GM12878 (cell line): Measurements from ENCODE around the gene TMEM176B. TPM values are rescaled to one million over a fixed set of nuclear protein-coding genes. Genes with fewer than 3 reads are reported as not detected.

ENCODE experiments used
- ATAC-seq: fragments of 200-7000 bp; cut with Tn5 transposase; 3 replicates; pipeline ENCODE4 v1.9.1; 2020; ENCODE audit warnings: mild to moderate bottlenecking, moderate library complexity
- BruUV-seq: library from RNA; stranded (reverse); fragments of 400-500 nt; replicated peaks from 2 replicates; lab custom pipeline; 2021; lab: Mats Ljungman, UMichigan
- CTCF ChIA-PET: fragments of 300-600 bp; sonication (Branson Sonifier 250); formaldehyde crosslinking; extraction: SDS; loops from one replicate; lab custom pipeline; 2021; ENCODE audit warnings: inconsistent platforms; lab: Yijun Ruan, JAX
- POLR2A ChIA-PET: fragments of 350-600 bp; formaldehyde crosslinking; extraction: SDS; loops from one replicate; lab custom pipeline; 2021; ENCODE audit warnings: inconsistent platforms; lab: Charles Lee
- RAD21 ChIA-PET: fragments of 300-600 bp; sonication (Branson Sonifier 250); formaldehyde crosslinking; loops from one replicate; lab custom pipeline; 2023; ENCODE audit warnings: antibody characterized with exemption; ENCODE audit not compliant: unreplicated experiment; lab: Charles Lee
- SMC1A ChIA-PET: fragments of 300-600 bp; sonication (Branson Sonifier 250); formaldehyde crosslinking; loops from one replicate; lab custom pipeline; 2023; ENCODE audit not compliant: unreplicated experiment, uncharacterized antibody; lab: Charles Lee
- DNase-seq: peaks from one replicate; pipeline ENCODE4 v3.0.0-alpha.2; 2011; ENCODE audit warnings: low read depth, low spot score
- FAIRE-seq: peaks from 3 replicates; lab custom pipeline; 2011; peaks lifted over from hg19 to GRCh38; lab: Jason Lieb, UNC
- H2AFZ ChIP-seq: 2 replicates; pipeline ENCODE4 v1.6.0; 2011; ENCODE audit warnings: low read depth, low read length, control low read depth; ENCODE audit not compliant: control insufficient read depth
- H3K27ac ChIP-seq: 2 replicates; pipeline ENCODE4 v1.5.1; 2011; ENCODE audit warnings: control low read depth; ENCODE audit not compliant: control insufficient read depth, insufficient read depth
- H3K27me3 ChIP-seq, 2 experiments: replicated peaks in 1 of 2; 2 replicates each; pipeline versions ENCODE4 v1.6.0 to v1.6.1; 2011; ENCODE audit warnings: low read length in 1 of 2; ENCODE audit not compliant: control insufficient read depth in 2 of 2, insufficient read depth in 2 of 2
- H3K36me3 ChIP-seq, 2 experiments: 2 replicates each; pipeline ENCODE4 v1.5.1; 2011; ENCODE audit warnings: low read length in 1 of 2; ENCODE audit not compliant: control insufficient read depth in 2 of 2, insufficient read depth in 2 of 2
- H3K4me1 ChIP-seq: 2 replicates; pipeline ENCODE4 v1.6.1; 2011; ENCODE audit warnings: mild to moderate bottlenecking, low read length, moderate library complexity, mixed read lengths; ENCODE audit not compliant: control insufficient read depth, insufficient read depth
- H3K4me2 ChIP-seq: 2 replicates; pipeline ENCODE4 v1.6.0; 2011; ENCODE audit warnings: control low read depth; ENCODE audit not compliant: control insufficient read depth, insufficient read depth
- H3K4me3 ChIP-seq: fragments of 200-600 bp; sonication (generic); 2 replicates; pipeline ENCODE4 v1.5.1; 2016
- H3K79me2 ChIP-seq: 2 replicates; pipeline ENCODE4 v1.6.0; 2011; ENCODE audit warnings: low read length; ENCODE audit not compliant: control insufficient read depth, insufficient read depth
- H3K9ac ChIP-seq: 2 replicates; pipeline ENCODE4 v1.8.0; 2011; ENCODE audit warnings: low read length, control low read depth, mixed read lengths; ENCODE audit not compliant: control insufficient read depth, insufficient read depth
- H3K9me3 ChIP-seq: replicated peaks from 3 replicates; pipeline ENCODE4 v1.5.1; 2011; ENCODE audit warnings: mild to moderate bottlenecking, low read length; ENCODE audit not compliant: control insufficient read depth, insufficient read depth
- H4K20me1 ChIP-seq: 2 replicates; pipeline ENCODE4 v1.6.0; 2011; ENCODE audit not compliant: control insufficient read depth, insufficient read depth
- BCL11A ChIP-seq: IDR thresholded peaks from 2 replicates; pipeline ENCODE4 v1.6.1; 2011; ENCODE audit warnings: low read depth, low read length
- BMI1 ChIP-seq: fragments of 450-650 bp; IDR thresholded peaks from 2 replicates; pipeline ENCODE4 v1.6.1; 2016; ENCODE audit warnings: mild to moderate bottlenecking, moderate library complexity, borderline replicate concordance
- CHD2 ChIP-seq: IDR thresholded peaks from 2 replicates; pipeline ENCODE4 v1.6.1; 2011; ENCODE audit warnings: low read depth, low read length, improper control_type of control experiment, borderline replicate concordance
- CHD4 ChIP-seq: fragments of 200-600 bp; sonication (generic); IDR thresholded peaks from 2 replicates; pipeline ENCODE4 v1.6.1; 2016; ENCODE audit warnings: mild to moderate bottlenecking
- CREB1 ChIP-seq: IDR thresholded peaks from 2 replicates; pipeline ENCODE4 v1.6.1; 2012; ENCODE audit warnings: low read depth, mild to moderate bottlenecking, inconsistent platforms
- MTA3 ChIP-seq: IDR thresholded peaks from 2 replicates; pipeline ENCODE4 v1.6.1; 2012; ENCODE audit warnings: low read length, inconsistent platforms, borderline replicate concordance
- NFIC ChIP-seq: IDR thresholded peaks from 2 replicates; pipeline ENCODE4 v1.6.1; 2012; ENCODE audit warnings: low read depth, mild to moderate bottlenecking, inconsistent platforms, low read length, moderate library complexity
- RB1 ChIP-seq: fragments of 450-650 bp; formaldehyde crosslinking; IDR thresholded peaks from 2 replicates; pipeline ENCODE4 v1.6.1; 2017; ENCODE audit warnings: mild to moderate bottlenecking, borderline replicate concordance
- RCOR1 ChIP-seq: conservative IDR thresholded peaks from 2 replicates; pipeline ENCODE4 v1.6.1; 2012; ENCODE audit warnings: low read depth, low read length, improper control_type of control experiment
- SIX5 ChIP-seq: IDR thresholded peaks from 2 replicates; pipeline ENCODE4 v1.6.1; 2011; ENCODE audit warnings: mild to moderate bottlenecking, low read depth, low read length, moderate library complexity; ENCODE audit not compliant: severe bottlenecking
- SP1 ChIP-seq: IDR thresholded peaks from one replicate; pipeline ENCODE4 v1.6.1; 2011; ENCODE audit warnings: low read depth, low read length
- STAT1 ChIP-seq: fragments of 450-650 bp; conservative IDR thresholded peaks from 2 replicates; pipeline ENCODE4 v1.6.1; 2014; ENCODE audit warnings: antibody characterized with exemption, mild to moderate bottlenecking
- SUZ12 ChIP-seq: fragments of 200-600 bp; sonication (generic); IDR thresholded peaks from one replicate; pipeline ENCODE4 v1.6.1; 2018; ENCODE audit warnings: antibody characterized with exemption, mild to moderate bottlenecking; ENCODE audit not compliant: unreplicated experiment
- ZNF24 ChIP-seq: fragments of 450-650 bp; IDR thresholded peaks from 2 replicates; pipeline ENCODE4 v1.6.1; 2017; ENCODE audit warnings: antibody characterized with exemption, mild to moderate bottlenecking
- ZSCAN29 ChIP-seq: fragments of 450-650 bp; IDR thresholded peaks from 2 replicates; pipeline ENCODE4 v1.6.1; 2017; ENCODE audit warnings: mild to moderate bottlenecking, moderate library complexity
- WGBS: methylation state at CpG from one replicate; pipeline ENCODE4 v1.1.6; 2016; ENCODE audit warnings: low lambda C conversion rate; ENCODE audit not compliant: insufficient replicate concordance, insufficient coverage; ENCODE audit errors: missing lambda C conversion rate; 5-methylcytosine and 5-hydroxymethylcytosine counted together
- in situ Hi-C: fragments of 300-500 bp; cut with MboI; formaldehyde crosslinking; loops from 9 replicates; pipeline ENCODE4 v1.14.3; 2018; ENCODE audit warnings: mixed read lengths
- intact Hi-C: fragments of 100-400 bp; cut with micrococcal nuclease; formaldehyde crosslinking; loops from one replicate; pipeline ENCODE4 v1.14.2; 2022; ENCODE audit not compliant: unreplicated experiment
- polyA plus RNA-seq, 11 experiments: library from polyadenylated mRNA; depleted of rRNA in 4 of 11; unstranded in 6 of 11; stranded (reverse) in 5 of 11; fragments of >200 nt; fragmentation: Nextera tagmentation in 4 of 11; fragmentation: Illumina TruSeq in 1 of 11; extraction: Ambion mirVana in 4 of 11; extraction: Trizol in 1 of 11; gene quantifications; 1 replicate in 1 of 11; 2 replicates in 10 of 11; pipeline versions ENCODE4 v1.2.1 to v1.2.3, GENCODE V29; 2011 to 2016; ENCODE audit warnings: inconsistent platforms in 2 of 11, missing spikeins in 2 of 11, low read depth in 1 of 11
- total RNA-seq, 4 experiments: library from RNA; depleted of rRNA in 3 of 4; stranded (reverse); fragments of >200 nt in 3 of 4; fragmentation: Illumina TruSeq in 1 of 4; extraction: Trizol in 1 of 4; gene quantifications; 2 replicates each; pipeline versions ENCODE4 v1.2.1 to v1.2.3, GENCODE V29; 2013 to 2021
- TF ChIP-seq, protein P1 (sequence below): fragments of 450-650 bp; IDR thresholded peaks from 2 replicates; pipeline ENCODE4 v1.6.1; 2017; ENCODE audit warnings: mild to moderate bottlenecking, moderate library complexity
- TF ChIP-seq, protein P2 (sequence below): fragments of 450-650 bp; IDR thresholded peaks from 2 replicates; pipeline ENCODE4 v1.6.1; 2016; ENCODE audit warnings: mild to moderate bottlenecking
- TF ChIP-seq, protein P3 (sequence below): fragments of 150-350 bp; IDR thresholded peaks from 2 replicates; pipeline ENCODE4 v1.6.1; 2016; ENCODE audit warnings: low read depth, low read length

Gene TMEM176B
- total and polyA plus RNA-seq, 10 of the 15 experiments (the other 5 are each of a cell fraction or from before 2014, with no cell fraction given) = 0.05 to 0.40 (median 0.20) TPM; not detected in 4

DNA sequence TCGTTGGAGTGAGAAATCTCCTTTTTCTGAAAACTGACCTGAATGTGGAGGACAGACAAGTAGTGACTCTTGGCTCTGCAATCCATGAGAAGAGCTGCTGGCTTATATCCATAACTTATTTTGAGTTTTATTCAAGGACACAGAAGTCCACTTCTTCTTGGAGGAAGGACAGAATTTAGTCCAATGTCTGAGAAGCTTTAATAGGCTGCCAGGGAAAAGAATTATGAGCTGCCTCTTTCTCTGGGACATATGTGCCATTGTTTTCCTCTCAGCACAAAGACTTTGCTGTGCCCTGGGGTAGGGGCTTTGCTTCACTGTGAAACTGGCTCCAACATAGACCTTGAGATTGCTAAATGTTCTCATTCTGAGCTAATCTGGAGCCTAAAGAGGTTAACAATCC, 31.7 kb upstream of the TMEM176B start (continued):
- TF ChIP-seq, protein P1, sequence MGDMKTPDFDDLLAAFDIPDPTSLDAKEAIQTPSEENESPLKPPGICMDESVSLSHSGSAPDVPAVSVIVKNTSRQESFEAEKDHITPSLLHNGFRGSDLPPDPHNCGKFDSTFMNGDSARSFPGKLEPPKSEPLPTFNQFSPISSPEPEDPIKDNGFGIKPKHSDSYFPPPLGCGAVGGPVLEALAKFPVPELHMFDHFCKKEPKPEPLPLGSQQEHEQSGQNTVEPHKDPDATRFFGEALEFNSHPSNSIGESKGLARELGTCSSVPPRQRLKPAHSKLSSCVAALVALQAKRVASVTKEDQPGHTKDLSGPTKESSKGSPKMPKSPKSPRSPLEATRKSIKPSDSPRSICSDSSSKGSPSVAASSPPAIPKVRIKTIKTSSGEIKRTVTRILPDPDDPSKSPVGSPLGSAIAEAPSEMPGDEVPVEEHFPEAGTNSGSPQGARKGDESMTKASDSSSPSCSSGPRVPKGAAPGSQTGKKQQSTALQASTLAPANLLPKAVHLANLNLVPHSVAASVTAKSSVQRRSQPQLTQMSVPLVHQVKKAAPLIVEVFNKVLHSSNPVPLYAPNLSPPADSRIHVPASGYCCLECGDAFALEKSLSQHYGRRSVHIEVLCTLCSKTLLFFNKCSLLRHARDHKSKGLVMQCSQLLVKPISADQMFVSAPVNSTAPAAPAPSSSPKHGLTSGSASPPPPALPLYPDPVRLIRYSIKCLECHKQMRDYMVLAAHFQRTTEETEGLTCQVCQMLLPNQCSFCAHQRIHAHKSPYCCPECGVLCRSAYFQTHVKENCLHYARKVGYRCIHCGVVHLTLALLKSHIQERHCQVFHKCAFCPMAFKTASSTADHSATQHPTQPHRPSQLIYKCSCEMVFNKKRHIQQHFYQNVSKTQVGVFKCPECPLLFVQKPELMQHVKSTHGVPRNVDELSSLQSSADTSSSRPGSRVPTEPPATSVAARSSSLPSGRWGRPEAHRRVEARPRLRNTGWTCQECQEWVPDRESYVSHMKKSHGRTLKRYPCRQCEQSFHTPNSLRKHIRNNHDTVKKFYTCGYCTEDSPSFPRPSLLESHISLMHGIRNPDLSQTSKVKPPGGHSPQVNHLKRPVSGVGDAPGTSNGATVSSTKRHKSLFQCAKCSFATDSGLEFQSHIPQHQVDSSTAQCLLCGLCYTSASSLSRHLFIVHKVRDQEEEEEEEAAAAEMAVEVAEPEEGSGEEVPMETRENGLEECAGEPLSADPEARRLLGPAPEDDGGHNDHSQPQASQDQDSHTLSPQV = no peak
- TF ChIP-seq, protein P2, sequence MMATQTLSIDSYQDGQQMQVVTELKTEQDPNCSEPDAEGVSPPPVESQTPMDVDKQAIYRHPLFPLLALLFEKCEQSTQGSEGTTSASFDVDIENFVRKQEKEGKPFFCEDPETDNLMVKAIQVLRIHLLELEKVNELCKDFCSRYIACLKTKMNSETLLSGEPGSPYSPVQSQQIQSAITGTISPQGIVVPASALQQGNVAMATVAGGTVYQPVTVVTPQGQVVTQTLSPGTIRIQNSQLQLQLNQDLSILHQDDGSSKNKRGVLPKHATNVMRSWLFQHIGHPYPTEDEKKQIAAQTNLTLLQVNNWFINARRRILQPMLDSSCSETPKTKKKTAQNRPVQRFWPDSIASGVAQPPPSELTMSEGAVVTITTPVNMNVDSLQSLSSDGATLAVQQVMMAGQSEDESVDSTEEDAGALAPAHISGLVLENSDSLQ = no peak
- no peak for TF ChIP-seq SIX5

DNA sequence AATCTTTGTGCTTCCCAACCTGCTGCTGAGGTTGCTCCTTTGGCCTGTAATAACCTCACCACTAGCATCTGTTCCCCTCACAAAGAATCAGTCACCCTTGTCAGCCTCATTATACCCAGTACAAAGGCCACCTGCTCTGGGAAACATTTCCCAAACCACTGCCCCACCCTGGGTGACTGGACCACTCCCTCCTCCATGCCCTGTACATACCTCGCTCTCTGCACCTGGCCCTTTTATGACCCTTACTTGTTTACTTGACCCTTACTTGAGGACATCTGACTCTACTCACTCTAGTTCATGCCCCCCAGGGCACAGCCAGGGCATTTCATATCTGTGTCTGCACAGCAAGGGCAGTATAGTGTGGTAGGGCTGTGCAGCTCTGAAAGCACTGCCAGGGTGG, 30.8 kb upstream of the TMEM176B start:
- ChIA-PET POLR2A (no interaction called here), RAD21 (no interaction called here), CTCF (no interaction called here), SMC1A (no interaction called here)
- no peak overlapping the region for H3K4me2 ChIP-seq
- H3K27ac ChIP-seq = no peak overlapping the region
- 43% methylated on average over 1 of the region's 1 CpG for WGBS
- FAIRE-seq (no peak), DNase-seq (no peak), ATAC-seq (no peak)
- H3K36me3 ChIP-seq = no peaks in the 10 kb centered on the region
- H3K4me1 ChIP-seq = no peaks in the 10 kb centered on the region
- no peak overlapping the region for H3K4me3 ChIP-seq
- BruUV-seq = no TSS peak
- in situ Hi-C loops (no loop called here), intact Hi-C loops (no loop called here)
- H3K9me3 ChIP-seq = no peaks in the 10 kb centered on the region
- H4K20me1 ChIP-seq = no peaks in the 10 kb centered on the region
- no peak overlapping the region for H2AFZ ChIP-seq
- peaks cover 0 to 2% of the 10 kb centered on the region in 2 experiments; a peak in 2 of 4 replicates for H3K27me3 ChIP-seq
- H3K9ac ChIP-seq = no peak overlapping the region
- no peaks in the 10 kb centered on the region for H3K79me2 ChIP-seq
- no peak for TF ChIP-seq CHD4
- TF ChIP-seq RCOR1 = no peak
- TF ChIP-seq, protein P3, sequence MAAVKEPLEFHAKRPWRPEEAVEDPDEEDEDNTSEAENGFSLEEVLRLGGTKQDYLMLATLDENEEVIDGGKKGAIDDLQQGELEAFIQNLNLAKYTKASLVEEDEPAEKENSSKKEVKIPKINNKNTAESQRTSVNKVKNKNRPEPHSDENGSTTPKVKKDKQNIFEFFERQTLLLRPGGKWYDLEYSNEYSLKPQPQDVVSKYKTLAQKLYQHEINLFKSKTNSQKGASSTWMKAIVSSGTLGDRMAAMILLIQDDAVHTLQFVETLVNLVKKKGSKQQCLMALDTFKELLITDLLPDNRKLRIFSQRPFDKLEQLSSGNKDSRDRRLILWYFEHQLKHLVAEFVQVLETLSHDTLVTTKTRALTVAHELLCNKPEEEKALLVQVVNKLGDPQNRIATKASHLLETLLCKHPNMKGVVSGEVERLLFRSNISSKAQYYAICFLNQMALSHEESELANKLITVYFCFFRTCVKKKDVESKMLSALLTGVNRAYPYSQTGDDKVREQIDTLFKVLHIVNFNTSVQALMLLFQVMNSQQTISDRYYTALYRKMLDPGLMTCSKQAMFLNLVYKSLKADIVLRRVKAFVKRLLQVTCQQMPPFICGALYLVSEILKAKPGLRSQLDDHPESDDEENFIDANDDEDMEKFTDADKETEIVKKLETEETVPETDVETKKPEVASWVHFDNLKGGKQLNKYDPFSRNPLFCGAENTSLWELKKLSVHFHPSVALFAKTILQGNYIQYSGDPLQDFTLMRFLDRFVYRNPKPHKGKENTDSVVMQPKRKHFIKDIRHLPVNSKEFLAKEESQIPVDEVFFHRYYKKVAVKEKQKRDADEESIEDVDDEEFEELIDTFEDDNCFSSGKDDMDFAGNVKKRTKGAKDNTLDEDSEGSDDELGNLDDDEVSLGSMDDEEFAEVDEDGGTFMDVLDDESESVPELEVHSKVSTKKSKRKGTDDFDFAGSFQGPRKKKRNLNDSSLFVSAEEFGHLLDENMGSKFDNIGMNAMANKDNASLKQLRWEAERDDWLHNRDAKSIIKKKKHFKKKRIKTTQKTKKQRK = no peak
- no peak for TF ChIP-seq RB1
- TF ChIP-seq SP1 = no peak
- TF ChIP-seq CHD2 = no peak
- no peak for TF ChIP-seq BCL11A
- TF ChIP-seq ZNF24 = no peak
- TF ChIP-seq MTA3 = no peak
- TF ChIP-seq STAT1 = no peak
- TF ChIP-seq CREB1 = no peak
- TF ChIP-seq ZSCAN29 = no peak
- no peak for TF ChIP-seq BMI1
- no peak for TF ChIP-seq NFIC
- no peak for TF ChIP-seq SUZ12
